ENCODE measurements around the gene KANSL2. TPM values are rescaled to one million over a fixed set of nuclear protein-coding genes. Genes with fewer than 3 reads are reported as not detected.
A peak's percentile ranks its signal among the peaks of the same experiment; 100 is the strongest.
"Not testable (repeated sequence)": the region's sequence is repeated elsewhere in the genome, so short reads cannot be mapped to it uniquely, and the experiment has no call there.

KANSL2 gene
- total and polyA plus RNA-seq, 9 of the 15 experiments (the other 6 are each of a cell fraction or from before 2014, with no cell fraction given) = 41.1 to 89.8 (median 55.4) TPM

- H3K4me3 ChIP-seq; H3K9me1 ChIP-seq (ENCODE audit: control insufficient read depth, insufficient read depth, low read length); H3K4me1 ChIP-seq (replicated peaks in 1 of 2; ENCODE audit: control insufficient read depth in 2 of 2, insufficient read depth in 2 of 2, low read length in 2 of 2); FAIRE-seq; H2AFZ ChIP-seq (ENCODE audit: low read depth, low read length); CTCF ChIA-PET (ENCODE audit: low intra/inter-chr PET ratio); ATAC-seq; H3K9ac ChIP-seq (ENCODE audit: insufficient read depth in 1 of 2, low read depth in 2 of 2, low read length in 2 of 2); in situ Hi-C loops (cut with MboI); H3K27ac ChIP-seq (ENCODE audit: extremely low read depth, low read depth, low read length); H4K20me1 ChIP-seq (replicated peaks; ENCODE audit: control insufficient read depth, insufficient read depth, low read length); DNase-seq (ENCODE audit: extremely low read depth in 1 of 4, low spot score in 3 of 4); H3K27me3 ChIP-seq (ENCODE audit: control insufficient read depth in 2 of 2, insufficient read depth in 2 of 2, low read length in 2 of 2); intact Hi-C loops (cut with micrococcal nuclease); H3K4me2 ChIP-seq (ENCODE audit: insufficient read depth, low read length); H3K9me3 ChIP-seq (replicated peaks; ENCODE audit: control insufficient read depth, insufficient read depth, low read depth, low read length): not testable (repeated sequence)
- POLR2A ChIA-PET = interaction anchor here (0.7 kb wide), 2 partner anchors 17 to 39 kb away, joined by 3 read pairs; no protein-coding TSS in a partner anchor
- 96% methylated on average over 7 of the region's 7 CpGs for WGBS (ENCODE audit: insufficient coverage, low coverage, missing lambda C conversion rate)
- TSS peak; percentile 10 for BruUV-seq (replicated peaks)
- H3K79me2 ChIP-seq (ENCODE audit: control insufficient read depth, insufficient read depth, low read length) = peaks cover 28% of the 10 kb centered on the region; the same call in 2 of the 3 replicates
- peaks cover 86% of the 10 kb centered on the region for H3K36me3 ChIP-seq (ENCODE audit: control insufficient read depth, insufficient read depth, low read length)
- TF ChIP-seq DACH1 (IDR thresholded peaks at IDR 0.05; ENCODE audit: partially characterized antibody) = peak; percentile 95
Observed at GRCh38 chr12:48698822-48699221, 16.8 kb upstream of the KANSL2 start.

DNA sequence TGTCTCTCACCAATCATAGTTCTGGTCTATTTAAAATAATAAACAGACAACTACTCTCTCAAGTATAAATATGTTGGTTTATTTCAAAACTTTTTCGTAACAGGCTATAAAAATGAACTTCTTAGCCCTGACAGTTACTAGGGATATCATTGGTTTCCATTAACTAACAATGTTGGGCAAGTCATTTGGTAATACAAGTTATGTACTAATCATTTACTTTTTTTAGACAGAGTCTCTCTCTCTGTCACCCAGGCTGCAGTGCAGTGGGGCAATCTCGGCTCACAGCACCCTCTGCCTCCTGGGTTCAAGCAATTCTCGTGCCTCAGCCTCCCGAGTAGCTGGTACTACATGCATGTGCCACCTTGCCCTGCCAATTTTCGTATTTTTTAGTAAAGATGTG is 14.6 kb upstream of the KANSL2 start:
- FAIRE-seq = no peak
- Histone ChIP-seq H3K9me1 (ENCODE audit: control insufficient read depth, insufficient read depth, low read length) (no peaks in the 10 kb centered on the region), H3K27ac (ENCODE audit: extremely low read depth, low read depth, low read length) (no peak overlapping the region), H3K27me3 (ENCODE audit: control insufficient read depth in 2 of 2, insufficient read depth in 2 of 2, low read length in 2 of 2) (no peaks in the 10 kb centered on the region), H3K4me1 (replicated peaks in 1 of 2; ENCODE audit: control insufficient read depth in 2 of 2, insufficient read depth in 2 of 2, low read length in 2 of 2) (peaks cover 5 to 16% of the 10 kb centered on the region in 2 experiments; a peak in 3 of 5 replicates), H3K4me3 (no peak overlapping the region), H3K79me2 (ENCODE audit: control insufficient read depth, insufficient read depth, low read length) (peaks cover 35% of the 10 kb centered on the region), H3K9me3 (replicated peaks; ENCODE audit: control insufficient read depth, insufficient read depth, low read depth, low read length) (no peaks in the 10 kb centered on the region), H3K9ac (ENCODE audit: insufficient read depth in 1 of 2, low read depth in 2 of 2, low read length in 2 of 2) (no peak overlapping the region), H3K4me2 (ENCODE audit: insufficient read depth, low read length) (no peak overlapping the region), H3K36me3 (ENCODE audit: control insufficient read depth, insufficient read depth, low read length) (peaks cover 88% of the 10 kb centered on the region), H2AFZ (ENCODE audit: low read depth, low read length) (no peak overlapping the region), H4K20me1 (replicated peaks; ENCODE audit: control insufficient read depth, insufficient read depth, low read length) (peaks cover 14% of the 10 kb centered on the region; the same call in 1 of the 2 replicates)
- ChIA-PET POLR2A (interaction anchor here (0.6 to 1.8 kb wide), 3 partner anchors 11 to 48 kb away, joined by 3 to 5 read pairs (median 3); no protein-coding TSS in a partner anchor), CTCF (ENCODE audit: low intra/inter-chr PET ratio) (no interaction called here)
- in situ Hi-C loops (cut with MboI) = no loop called here
- intact Hi-C loops (cut with micrococcal nuclease) = no loop called here
- no peak for DNase-seq (ENCODE audit: extremely low read depth in 1 of 4, low spot score in 3 of 4)
- ATAC-seq = no peak
- BruUV-seq (replicated peaks) = no TSS peak
- WGBS (ENCODE audit: insufficient coverage, low coverage, missing lambda C conversion rate) = 95% methylated on average over 5 of the region's 5 CpGs
- TF ChIP-seq FOXA1 (IDR thresholded peaks at IDR 0.05; ENCODE audit: borderline replicate concordance) (no peak), ZNF3 (CRISPR knock-in tag; IDR thresholded peaks at IDR 0.05) (no peak), ZNF316 (IDR thresholded peaks at IDR 0.05) (no peak), CEBPB (tag; IDR thresholded peaks at IDR 0.05) (no peak), ZNF696 (CRISPR knock-in tag; conservative IDR thresholded peaks at IDR 0.05) (no peak), ID3 (CRISPR knock-in tag; IDR thresholded peaks at IDR 0.05) (no peak), ID3 (tag; IDR thresholded peaks at IDR 0.05) (no peak), SMC3 (conservative IDR thresholded peaks at IDR 0.05; ENCODE audit: insufficient read depth, low read depth, low read length) (no peak), GTF2F1 (IDR thresholded peaks at IDR 0.05; ENCODE audit: low read depth, low read length) (no peak), ZNF224 (CRISPR knock-in tag; IDR thresholded peaks at IDR 0.05) (no peak), RNF2 (IDR thresholded peaks at IDR 0.05) (no peak), ZNF780A (CRISPR knock-in tag; IDR thresholded peaks at IDR 0.05) (no peak), JUNB (CRISPR knock-in tag; conservative IDR thresholded peaks at IDR 0.05) (no peak), EHMT2 (IDR thresholded peaks at IDR 0.05) (no peak), CBFA2T3 (IDR thresholded peaks at IDR 0.05) (no peak)
- TF ChIP-seq, protein P1, sequence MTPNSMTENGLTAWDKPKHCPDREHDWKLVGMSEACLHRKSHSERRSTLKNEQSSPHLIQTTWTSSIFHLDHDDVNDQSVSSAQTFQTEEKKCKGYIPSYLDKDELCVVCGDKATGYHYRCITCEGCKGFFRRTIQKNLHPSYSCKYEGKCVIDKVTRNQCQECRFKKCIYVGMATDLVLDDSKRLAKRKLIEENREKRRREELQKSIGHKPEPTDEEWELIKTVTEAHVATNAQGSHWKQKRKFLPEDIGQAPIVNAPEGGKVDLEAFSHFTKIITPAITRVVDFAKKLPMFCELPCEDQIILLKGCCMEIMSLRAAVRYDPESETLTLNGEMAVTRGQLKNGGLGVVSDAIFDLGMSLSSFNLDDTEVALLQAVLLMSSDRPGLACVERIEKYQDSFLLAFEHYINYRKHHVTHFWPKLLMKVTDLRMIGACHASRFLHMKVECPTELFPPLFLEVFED (CRISPR knock-in tag; conservative IDR thresholded peaks at IDR 0.05) = no peak

All from K562 (cell line).